IPS DF 4.7 (cell line): Measurements from ENCODE around the gene TWSG1.
"Not testable (repeated sequence)": the region's sequence is repeated elsewhere in the genome, so short reads cannot be mapped to it uniquely, and the experiment has no call there.

Source experiments
- DNase-seq: peaks from one replicate; pipeline ENCODE4 v3.0.0-alpha.2; 2013; ENCODE audit warnings: low spot score; ENCODE audit errors: extremely low read depth

Gene TWSG1

DNA sequence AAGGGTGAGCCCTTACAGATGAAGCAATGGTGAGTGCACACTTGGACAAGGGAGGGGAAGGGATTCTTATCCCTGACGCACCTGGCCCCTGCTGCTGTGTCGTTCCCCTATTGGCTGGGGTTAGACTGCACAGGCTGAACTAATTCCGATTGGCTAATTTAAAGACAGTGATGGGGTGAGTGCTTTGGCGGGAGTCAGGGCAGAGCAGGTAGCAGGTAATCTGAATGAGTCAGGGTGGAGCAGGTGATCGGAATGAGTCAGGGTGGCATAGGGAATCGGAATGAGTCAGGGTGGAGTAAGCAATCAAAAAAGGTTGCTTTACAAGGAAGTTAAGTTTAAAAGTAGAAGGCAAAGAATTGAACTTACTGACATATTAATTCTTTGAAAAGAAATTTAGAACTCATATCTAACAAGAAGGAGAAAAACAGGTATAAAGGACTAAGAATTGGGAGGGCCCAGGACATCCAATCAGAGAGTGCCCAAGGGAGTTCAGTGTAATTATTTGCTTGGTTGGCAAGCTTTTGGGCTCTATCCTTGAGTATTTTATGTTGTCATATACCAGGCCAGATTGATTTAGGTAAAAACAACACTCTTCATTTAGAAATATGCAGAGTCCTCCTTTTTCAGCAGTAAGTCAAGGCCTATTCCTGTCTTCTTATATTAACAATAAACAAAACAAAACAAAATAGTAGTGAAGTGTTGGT, 88.4 kb downstream of the TWSG1 start:
- no peak for DNase-seq

DNA sequence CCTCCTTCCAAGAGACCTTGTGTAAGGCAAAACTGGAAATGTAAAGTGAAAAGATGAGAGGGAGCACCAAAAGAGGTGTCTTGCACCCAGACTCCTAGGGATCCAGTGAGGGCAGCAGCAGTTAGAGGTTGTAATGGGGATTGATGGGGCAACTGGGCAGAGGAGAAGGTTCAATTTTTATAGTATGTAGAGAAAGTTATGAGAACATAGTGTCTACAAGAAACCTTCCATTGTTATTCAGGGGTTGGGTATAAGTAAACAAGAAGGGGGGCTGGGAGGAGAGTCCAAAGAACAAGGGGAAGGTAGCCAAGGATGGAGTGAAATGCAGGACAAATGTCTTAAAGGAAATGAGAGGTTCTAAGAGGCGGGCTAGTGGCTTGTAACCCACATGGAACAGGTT, 89.1 kb downstream of the TWSG1 start:
- not testable (repeated sequence) for DNase-seq

DNA sequence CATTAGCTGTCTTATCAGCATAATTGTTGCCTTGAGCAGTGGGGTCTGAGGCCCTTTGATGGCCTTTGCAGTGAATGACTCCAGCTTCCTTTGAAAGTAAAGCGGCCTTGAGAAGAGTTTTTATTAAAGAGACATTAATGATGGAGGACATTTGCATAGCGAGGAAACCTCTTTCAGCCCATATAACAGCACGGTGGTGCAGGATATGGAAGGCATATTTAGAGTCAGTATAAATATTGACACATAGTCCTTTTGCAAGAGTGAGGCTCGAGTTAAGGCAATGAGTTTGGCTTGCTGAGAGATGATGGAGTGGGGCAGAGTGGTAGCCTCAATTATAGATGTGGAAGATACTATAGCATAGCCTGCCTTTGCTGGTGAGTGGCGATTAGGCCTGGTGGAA, 89.7 kb downstream of the TWSG1 start:
- not testable (repeated sequence) for DNase-seq

DNA sequence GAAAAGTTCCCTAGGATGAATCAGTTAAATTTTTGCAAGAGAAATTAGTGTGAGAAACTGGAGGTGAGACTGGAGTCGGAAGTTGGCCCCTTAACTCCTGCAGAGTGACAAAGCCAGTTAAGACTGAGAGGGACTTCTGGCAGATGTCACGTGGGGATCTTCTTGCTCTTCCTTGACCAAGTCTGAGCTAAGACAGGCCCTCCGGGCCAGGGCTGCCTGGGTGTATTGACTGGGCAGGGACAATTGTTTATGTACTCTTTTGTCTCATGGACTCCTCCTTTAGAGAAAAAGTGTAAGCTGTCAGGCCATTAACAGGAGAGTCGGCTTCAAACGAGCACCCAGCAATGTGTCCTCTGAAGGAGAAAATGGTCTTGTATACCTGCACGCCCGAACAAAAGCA, 92.2 kb downstream of the TWSG1 start:
- no peak for DNase-seq

DNA sequence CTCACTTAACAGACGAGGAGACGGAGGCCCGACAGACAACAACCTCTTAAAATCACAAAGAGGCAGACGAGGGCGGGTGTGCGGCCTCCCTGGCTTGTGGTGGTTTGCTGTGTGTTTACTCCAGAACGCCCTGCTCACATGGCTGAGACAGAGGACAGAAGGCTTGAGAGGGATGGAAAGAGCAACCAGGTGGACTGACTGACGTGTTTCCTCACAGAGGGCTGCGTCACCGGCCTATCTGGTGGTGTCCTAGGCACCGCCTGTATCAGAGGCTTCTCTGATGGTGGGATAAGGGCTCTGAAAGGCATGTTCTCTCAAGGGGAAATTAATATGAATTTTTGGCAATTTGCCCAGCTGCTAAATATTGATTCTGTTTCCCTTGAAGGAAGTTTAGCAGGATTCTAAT, 93.7 kb downstream of the TWSG1 start:
- DNase-seq: no peak

DNA sequence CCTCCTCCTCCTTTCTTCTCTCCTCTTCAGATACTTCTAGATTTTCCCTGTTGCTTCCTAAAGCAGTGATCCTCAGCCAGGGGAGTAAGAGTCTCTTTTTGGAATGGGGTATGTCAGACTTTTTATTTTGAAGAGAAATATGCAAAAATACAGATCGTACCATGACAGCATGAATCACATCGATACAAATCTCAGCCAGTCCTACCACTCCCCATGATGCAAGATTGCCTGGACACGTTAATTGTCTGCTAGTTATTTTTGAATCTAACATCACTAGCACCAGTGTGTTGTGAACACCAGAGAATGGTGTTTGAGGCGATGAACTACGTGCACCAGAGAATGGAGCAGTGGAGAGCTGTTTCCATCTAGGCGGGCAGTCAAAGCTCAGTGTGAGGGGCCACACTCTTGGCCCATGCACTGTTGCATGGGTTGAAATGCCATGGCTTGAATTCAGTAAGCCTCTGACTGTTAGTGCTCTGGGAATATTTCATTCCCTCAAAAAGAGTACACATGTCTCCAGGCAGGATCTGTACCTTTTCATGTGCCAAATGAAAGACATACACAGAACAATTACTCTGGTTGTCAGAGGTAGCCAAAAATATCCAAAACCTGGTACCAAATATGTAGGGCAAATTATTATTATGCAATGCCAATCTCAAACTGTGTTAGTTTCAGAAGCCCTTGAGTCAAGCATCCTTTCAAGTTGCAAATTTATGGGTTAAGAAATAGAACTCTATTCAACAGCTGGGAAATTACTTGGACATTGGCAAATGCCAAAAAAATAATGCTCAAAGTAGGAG, 94.5 kb downstream of the TWSG1 start:
- DNase-seq: no peak

DNA sequence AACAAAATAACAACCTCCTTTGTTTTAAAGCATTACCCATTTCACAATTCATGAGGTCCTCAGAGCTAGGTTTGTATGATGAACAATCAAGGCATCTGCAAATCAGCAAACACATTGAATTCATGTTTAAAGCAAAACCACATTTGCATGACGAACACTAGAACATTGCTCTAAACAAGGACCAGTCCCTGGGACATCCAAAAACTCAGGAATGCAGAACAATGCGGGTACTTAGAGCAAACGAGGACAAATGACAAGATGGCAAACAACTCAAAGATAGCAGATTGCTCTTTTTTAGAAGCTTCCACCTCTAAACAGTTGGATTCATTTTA, 95.1 kb downstream of the TWSG1 start:
- no peak for DNase-seq

DNA sequence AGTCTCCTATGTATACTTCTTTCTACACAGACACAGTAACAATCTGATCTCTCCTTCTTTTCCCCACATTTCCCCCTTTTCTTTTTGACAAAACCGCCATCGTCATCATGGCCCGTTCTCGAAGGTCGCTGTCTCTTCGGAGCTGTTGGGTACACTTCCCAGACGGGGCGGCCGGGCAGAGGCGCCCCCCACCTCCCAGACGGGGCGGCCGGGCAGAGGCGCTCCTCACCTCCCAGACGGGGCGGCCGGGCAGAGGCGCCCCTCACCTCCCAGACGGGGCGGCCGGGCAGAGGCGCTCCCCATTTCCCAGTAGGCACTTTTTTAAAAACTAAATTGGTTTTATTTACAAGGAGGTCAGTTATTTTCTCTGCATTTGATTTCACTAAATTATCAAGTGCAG, 95.7 kb downstream of the TWSG1 start:
- DNase-seq: not testable (repeated sequence)

DNA sequence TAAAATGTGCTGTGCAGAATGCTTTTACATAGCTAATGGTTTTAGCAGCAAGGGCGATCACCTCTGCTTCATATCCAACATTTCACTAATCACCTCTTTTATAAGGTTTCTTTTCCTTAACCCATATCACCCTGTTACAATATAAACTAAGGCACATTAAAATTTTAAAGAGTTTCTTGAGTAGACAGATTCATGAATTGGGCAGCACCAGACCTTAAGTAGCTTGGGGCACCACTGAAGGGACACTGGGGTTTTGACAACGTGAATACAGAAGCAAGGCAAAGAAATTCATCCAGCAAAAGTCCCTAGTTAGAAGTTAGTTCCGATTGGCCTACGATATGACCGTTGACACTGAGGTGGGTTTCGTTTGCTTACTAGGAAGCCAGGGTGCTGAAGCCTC, 96.7 kb downstream of the TWSG1 start:
- no peak for DNase-seq

DNA sequence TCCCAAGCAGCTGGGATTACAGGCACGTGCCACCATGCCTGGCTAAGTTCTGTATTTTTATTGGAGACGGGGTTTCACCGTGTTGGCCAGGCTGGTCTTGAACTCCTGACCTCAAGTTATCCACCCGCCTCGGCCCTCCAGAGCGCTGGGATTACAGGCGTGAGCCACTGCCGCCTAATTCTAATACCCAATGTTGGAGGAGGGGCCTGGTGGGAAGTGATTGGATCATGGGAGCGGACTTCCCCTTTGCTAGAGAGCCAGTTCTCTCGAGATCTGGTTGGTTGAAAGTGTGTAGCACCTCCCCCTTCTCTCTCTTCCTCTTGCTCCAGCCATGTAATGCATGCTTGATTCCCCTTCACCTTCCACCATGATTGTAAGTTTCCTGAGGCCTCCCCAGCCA, 98.5 kb downstream of the TWSG1 start:
- DNase-seq: not testable (repeated sequence)

DNA sequence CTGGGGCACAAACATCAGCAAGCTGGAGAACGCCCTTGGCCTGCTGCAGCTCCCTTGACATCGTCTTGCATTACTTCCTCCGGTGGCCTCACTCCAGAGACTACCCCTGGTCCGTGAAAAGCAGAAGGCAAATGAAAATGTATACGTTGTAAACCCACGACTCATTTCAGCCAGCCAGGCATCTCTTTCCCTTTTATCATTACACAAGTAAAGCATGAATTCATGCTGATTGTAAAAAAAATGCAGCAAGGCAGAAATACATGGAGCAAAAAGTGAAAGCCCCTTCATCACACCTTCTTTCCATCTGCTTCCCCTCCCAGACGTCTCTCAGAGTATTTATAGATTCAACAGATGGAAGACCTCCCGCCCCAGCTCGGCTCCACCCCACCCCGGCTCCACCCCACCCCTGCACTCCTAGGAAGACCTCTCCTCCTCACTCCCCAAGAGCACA, 99.1 kb downstream of the TWSG1 start:
- no peak for DNase-seq

DNA sequence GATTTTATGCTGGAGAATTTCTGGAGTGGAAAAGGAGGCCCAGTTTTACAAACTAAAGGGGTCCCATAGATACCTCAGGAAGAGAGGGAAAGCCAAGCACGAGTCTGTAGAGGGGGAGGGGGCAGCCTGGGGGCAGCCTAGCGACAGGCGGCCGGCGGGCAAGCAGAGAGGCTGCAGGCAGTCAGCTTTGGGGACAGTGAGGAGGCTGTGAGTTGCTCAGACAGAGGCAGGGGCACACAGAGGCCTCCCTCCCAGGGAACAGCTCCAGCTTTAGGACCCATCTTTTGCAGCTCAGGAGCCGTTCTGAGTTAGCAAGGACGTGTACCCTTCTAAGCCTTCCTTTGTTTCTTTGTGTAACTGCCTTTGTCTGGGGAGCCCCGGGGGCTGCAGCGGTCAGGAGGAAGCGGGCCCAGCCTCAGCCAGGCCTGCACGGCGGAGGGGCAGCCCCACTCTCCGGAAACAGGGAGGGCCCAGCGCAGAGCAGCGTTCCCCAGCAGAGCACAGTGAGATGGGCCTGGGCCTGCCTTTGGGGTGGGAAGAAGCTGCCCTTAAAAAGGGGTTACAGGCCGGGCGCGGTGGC, 99.6 kb downstream of the TWSG1 start:
- DNase-seq: no peak

DNA sequence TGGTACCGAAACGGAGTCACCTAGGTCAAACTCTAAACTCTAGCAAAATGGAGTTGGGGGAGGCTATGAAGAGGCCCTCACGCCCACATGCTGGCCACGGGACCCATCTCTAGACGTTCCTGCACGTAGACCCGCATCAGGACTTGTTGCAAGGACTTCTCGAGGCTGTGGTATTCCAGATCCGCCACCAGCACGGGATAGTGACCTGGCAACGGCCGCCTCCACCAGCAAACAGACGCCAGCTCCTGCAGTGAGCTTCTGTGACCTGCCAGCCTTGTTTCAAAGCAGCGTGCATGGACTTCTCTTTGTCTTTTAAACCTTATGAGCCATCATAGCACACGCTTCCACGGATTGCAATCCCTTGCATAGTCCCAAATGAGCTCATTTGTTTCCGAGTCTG, 100.5 kb downstream of the TWSG1 start:
- DNase-seq: no peak

DNA sequence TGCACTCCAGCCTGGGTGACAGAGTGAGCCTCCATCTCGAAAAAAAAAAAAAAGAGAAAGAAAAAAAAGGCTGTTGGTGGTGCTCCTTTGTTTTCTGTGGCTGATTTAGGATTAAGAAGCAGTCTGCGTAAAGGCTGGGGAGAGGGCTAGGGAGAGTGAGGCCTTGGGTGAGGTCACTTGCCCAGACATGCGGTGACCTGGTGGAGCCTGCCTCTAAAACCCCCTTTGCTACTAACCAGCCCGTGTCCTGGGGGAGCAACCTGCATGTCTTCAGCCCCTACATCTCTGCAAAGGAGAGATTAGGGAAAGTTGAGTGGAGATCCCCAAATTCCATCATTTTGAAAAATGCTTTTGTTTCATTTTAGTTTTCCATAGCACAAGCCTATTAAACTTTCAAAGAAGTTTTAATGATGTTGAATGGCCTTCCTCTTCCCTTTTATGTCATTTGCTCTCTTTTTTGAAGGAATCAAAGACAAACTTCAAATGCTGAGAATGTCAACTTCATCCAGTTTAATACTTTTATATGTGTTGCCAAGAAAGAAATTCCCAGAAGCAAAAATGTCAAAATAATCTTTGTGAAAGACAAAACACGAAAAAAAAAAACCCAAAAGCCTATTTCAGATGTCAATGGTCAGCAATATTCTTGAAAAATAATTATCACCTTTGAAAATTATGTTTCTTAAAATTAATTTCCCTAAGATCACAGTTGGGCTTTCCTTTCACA, 101.8 kb downstream of the TWSG1 start:
- no peak for DNase-seq

DNA sequence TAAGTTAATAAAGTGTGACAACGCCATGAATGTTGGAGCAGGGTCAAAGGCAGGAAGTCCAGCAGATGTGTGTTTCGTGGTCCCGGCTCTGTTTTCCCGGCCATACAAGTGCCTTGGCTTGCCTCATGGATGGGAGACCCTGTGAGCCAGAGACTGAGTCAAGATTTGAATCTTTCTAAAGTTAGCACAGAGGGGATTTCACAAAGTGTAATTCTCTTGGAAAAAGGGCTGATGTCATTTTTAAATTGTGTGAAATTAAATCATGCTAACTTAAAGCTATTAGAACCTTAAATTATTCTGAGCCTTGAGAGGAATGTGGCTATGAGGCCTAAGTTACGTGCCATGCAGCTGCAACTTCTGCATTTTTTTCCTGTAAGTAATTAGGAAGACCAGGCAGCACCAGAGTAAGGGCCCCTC, 102.5 kb downstream of the TWSG1 start:
- no peak for DNase-seq

DNA sequence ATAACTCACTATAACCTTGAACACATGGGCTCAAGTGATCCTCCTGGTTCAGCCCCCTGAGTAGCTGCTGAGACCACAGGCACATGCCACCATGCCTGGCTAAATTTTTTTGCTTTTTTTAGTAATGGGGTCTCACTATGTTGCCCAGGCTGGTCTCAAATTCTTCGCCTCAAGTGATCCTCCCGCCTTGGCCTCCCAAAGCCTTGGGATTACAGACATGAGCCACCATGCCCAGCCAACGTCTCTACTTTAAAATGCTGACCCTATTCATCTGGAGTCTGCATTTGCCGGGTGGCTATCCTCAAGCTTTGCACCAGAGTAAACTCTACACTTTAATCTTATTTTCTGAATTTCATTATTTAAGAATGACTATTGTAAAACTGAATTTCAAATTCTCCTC, 103.1 kb downstream of the TWSG1 start:
- DNase-seq: no peak

DNA sequence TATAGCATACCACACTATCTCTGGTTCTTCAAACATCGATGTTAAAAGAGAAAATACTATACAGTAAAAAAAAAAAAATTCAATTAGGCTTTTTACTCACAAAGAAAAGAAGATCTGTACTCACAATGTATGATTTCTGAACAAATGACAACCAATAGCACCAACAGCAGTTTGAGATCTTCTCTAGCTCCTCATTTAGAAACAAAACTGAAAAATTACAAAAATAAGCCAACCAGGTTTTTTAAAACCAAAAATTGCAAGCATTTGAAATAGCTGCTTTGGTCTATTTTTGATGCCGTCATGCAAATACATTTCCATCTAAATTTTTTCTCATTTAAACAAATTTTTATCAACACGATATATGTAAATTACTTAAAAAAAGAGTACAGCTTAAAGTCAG, 106.5 kb downstream of the TWSG1 start:
- DNase-seq: no peak

DNA sequence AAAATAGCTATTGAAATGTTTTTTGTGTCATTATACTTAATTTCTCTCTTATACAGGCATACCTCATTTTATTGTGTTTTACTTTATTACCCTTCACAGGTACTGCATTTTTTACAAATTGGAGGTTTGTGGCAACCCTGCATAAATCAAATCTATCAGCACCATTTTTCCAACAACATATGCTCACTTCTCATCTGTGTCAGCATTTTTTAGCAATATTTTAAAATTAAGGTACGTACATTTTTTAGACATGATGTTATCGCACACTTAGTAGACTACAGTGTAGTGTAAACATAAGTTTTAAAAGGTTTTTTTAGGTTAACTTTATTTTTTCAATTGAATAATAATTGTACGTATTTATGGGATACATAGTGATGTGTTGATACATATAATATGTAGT, 110.0 kb downstream of the TWSG1 start:
- no peak for DNase-seq

DNA sequence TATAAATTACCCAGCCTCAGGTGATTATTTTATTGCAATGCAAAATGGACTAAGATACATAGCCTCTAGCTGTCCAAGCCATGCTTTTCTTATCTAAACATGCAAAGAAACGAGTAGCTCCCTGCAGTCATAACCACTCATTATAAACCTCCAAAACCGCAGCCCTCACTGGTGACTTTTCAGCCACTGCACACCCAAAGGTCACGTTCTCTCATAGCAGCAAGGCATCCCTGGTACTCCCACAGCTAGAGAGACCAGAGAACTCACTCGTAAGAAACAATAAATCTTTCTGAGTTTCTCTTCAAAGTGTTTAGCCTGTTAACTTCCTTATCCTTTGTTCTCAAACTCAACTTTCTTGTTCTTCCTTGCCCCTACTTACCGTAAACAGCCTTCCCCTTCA, 112.3 kb downstream of the TWSG1 start:
- no peak for DNase-seq

DNA sequence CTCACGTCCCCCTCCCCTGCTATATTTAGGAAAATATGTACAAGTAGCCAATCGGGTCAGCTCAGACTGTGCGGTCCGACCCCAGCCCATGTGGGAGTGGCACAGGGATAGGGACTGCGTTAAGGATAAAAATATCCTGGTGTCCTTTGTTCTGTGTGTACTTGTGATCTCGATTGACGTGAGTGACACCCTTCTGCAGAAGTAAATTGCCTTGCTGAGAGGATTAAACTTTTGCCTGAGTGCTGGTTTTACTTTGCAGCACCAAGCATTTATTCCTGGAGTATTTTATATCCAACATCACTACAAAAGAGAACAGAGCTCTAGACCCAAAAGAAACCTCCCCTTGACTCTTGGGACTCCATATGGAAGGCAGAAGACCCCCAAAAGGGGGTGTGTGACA, 112.8 kb downstream of the TWSG1 start:
- DNase-seq: no peak

DNA sequence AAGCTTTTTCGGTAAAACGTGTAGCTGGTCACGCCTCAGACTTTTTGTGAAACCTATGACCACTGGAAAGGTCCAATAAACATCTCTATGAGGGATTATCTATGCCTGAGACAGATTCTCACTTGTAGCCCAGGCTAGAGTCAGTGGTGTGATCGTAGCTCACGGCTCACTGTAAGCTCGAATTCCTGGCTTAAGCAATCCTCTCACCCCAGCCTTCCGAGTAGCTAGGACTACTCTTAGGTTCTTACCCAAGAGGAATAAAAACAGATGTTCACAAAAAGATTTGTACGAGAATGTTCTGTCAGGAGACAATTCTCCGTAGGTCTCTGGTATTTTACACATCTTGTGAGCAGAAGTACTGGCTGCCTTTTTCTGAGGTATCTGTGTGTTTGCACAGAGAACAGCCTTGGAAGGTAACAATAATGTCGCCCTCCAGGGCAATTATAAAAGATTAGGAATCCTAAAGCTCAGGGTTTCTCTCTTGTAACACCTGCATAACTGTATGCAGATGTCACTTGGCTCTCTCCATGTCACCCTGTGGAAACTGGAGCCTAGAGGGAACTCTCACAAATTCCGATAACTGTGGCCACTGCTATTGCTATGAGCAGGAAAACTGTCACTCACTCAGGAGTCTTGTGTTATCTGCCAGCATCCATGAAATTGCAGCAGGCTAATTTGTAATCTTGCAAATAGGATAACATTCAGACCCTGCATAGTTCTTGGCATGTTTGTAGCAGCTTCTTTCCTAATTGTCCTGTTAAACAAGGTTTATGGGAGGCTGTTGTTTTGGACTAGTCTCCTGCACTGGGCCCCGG, 115.2 kb downstream of the TWSG1 start:
- no peak for DNase-seq
